HG03520 (cell line): Measurements from ENCODE around the gene USP48.
A peak's percentile ranks its signal among the peaks of the same experiment; 100 is the strongest.
"Not testable (repeated sequence)": the region's sequence is repeated elsewhere in the genome, so short reads cannot be mapped to it uniquely, and the experiment has no call there.

Source experiments
- ATAC-seq: cut with Tn5 transposase; IDR thresholded peaks from one replicate; pipeline ENCODE4 v1.9.1; 2021; ENCODE audit warnings: mild to moderate bottlenecking, moderate library complexity; ENCODE audit not compliant: unreplicated experiment

Gene USP48, protein sequence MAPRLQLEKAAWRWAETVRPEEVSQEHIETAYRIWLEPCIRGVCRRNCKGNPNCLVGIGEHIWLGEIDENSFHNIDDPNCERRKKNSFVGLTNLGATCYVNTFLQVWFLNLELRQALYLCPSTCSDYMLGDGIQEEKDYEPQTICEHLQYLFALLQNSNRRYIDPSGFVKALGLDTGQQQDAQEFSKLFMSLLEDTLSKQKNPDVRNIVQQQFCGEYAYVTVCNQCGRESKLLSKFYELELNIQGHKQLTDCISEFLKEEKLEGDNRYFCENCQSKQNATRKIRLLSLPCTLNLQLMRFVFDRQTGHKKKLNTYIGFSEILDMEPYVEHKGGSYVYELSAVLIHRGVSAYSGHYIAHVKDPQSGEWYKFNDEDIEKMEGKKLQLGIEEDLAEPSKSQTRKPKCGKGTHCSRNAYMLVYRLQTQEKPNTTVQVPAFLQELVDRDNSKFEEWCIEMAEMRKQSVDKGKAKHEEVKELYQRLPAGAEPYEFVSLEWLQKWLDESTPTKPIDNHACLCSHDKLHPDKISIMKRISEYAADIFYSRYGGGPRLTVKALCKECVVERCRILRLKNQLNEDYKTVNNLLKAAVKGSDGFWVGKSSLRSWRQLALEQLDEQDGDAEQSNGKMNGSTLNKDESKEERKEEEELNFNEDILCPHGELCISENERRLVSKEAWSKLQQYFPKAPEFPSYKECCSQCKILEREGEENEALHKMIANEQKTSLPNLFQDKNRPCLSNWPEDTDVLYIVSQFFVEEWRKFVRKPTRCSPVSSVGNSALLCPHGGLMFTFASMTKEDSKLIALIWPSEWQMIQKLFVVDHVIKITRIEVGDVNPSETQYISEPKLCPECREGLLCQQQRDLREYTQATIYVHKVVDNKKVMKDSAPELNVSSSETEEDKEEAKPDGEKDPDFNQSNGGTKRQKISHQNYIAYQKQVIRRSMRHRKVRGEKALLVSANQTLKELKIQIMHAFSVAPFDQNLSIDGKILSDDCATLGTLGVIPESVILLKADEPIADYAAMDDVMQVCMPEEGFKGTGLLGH

GRCh38 chr1:21782868-21783678 is at the start of gene USP48:
Gene USP48 (minus strand): TSS chr1:21783149. CDS start chr1:21782957, 192 bp downstream.
- peak; percentile 65 for ATAC-seq

DNA sequence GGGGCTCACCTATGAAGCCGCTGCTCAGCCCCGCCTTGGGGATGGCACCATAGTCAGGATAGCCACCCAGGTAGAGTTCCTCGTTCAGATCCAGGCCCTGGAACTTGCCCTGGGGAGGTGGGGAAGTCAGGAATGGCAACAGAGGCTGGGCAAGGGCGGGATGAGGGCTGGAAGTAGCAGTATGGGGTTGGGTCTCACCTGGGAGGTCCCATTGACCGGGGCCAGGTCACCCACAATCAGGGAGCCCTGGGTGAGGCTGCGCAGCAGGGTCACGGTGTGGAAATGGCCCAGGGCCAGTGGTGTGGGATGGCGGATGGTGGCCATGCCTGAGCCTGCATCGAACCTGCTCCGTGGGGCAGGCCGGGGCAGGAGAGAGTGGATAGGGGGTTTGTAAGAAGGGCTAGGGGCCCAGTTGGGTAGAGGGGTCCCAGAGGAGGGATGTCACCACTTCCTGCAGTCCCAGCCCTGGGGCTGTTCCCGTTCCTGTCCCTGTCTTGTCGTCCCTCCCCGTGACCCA is 48.6 kb upstream of the USP48 start:
- ATAC-seq = no peak

DNA sequence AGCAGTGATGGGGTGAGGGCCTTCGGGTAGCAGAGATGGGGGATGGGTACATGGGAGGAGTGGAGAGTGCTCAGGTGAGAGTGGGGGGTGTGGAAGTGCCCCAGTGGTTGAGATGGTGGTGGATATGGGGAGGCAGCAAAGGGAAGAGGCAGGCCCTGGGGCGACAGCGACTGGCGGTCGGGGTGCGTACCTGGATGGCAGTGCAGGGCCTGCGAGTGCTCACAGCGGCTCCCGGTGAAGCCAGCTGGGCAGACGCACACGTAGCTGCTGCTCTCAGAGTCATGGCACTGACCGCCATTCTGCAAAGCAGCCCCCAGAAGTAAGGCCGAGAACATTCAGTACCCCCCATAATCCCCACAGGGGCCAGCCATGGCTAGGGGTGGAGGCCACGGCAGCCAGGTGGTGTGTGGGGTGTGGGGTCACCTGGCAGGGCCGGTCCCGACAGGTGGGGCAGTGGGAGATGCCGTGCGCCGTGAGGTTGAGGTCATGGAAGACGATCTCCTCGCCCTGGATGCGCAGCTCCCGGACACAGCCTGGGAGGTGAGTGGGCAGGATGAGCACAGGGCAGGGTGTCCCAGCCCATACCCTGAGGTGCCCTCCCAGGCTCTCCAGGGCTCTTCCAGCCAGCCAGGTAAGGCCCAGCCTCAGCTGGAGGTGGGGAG is 48.0 kb upstream of the USP48 start:
- no peak for ATAC-seq

DNA sequence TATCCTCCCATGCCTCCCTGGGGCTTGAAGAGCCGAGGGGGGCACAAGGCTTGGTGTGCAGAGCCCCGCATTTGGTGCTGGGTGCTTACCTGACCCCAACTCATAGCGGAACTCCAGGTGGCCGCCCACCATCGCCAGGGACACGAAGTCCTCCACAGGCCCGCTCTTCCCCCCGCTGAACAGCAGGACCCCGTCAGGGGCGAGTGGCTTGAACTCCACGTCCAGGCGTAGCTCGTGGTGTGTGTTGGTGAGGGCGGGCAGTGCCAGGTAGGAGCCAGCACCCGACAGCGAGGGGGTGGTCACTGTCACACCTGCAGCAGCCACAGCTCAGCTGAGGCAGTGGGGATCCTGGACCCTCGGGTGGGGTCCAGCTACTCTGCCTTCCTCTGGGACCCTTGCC is 46.3 kb upstream of the USP48 start:
- ATAC-seq = no peak

GRCh38 chr1:21828506-21829210 is 45.7 kb upstream of the USP48 start:
- ATAC-seq = no peak

DNA sequence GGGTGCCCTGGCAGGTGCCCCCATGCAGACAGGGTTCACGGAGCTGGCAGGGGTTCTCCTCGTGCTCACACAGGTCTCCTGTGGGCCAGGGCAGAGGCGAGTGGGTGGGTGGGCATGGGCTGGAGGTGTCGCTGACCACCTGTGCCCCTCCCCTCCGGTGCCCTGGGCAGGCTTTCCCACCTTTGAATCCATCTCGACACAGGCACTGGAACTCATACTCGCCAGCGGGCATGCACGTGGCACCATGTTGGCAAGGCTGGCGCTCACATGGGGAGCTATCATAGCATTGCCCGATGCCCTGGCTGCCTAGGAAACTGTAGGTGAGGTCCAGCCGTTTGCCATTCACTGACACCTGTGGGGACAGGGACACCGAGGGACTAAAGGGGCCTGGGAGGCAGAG is 45.1 kb upstream of the USP48 start:
- no peak for ATAC-seq

DNA sequence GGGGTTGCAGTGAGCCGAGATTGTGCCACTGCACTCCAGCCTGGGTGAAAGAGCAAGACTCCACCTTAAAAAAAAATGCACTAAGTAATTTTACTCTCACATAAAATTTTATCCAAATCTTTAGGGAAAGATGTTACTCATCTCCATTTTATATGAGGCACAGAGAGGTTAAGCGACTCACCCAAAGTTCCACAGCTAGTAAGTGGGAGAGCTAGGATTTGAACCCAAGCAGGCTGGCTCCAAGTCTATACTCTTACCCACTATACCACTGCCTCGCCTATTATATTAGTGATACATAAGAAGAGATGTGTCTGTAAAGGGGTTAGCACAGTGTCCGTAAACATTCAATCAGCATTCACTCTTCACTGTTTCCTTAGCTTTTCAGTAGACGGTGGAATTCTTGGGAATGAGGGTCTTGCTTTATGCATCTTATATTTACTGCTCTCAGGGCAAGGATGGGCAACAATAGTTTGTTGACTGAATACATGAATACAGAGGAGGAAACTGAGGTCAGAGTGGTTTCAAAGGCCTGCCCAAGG is 44.3 kb upstream of the USP48 start:
- ATAC-seq = no peak

DNA sequence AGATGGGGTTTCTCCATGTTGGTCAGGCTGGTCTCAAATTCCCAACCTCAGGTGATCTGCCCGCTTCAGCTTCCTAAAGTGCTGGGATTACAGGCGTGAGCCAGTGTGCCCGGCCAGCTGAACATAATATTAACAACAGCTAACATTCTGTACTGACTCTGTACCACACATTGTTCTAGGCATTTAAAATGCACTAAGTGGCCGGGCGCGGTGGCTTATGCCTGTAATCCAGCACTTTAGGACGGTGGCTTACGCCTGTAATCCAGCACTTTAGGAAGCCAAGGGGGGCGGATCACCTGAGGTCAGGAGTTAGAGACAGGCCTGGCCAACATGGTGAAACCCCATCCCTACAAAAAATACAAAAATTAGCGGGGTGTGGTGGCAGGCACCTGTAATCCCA is 43.7 kb upstream of the USP48 start:
- not testable (repeated sequence) for ATAC-seq

- ATAC-seq = no peak
Measured at GRCh38 chr1:21825393-21825792, 42.4 kb upstream of the USP48 start.

- ATAC-seq = no peak
Measured at GRCh38 chr1:21824926-21825325, 42.0 kb upstream of the USP48 start.

DNA sequence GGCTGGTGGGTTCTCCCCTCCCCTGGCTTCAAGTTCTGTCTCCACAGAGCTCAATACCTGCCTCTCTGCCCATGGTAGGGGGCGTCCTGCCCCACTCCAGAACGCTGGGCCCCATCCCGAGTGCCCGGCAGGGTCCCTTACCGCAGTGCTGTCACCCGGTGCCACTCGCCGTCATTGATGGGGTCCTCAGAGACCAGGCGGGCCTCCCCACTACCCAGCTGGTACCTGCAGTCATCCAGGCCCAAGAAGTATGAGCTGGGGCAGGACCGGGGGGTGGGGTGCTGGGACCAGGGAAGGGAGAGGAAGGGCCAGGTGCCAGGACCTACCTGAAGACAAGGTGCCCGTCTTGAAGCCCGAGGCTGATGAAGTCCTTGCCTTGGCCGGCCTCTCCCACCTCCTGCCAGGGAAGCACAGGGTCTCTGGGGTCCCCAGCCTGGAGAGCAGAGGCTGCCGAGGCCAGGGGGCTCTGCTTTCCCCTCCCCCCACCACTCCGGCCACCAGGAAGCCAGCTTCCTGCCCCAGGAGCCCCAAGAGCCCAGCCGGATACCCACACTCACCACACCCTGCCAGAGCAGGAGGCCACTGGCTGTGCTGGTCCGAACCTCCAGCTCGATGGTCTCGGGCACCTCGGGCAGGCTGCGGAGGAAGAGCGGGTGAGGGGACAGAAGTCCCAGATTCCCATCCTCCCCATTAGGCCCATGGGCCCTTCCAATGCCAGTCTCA is 41.2 kb upstream of the USP48 start:
- ATAC-seq = no peak

GRCh38 chr1:21823206-21823979 is 40.4 kb upstream of the USP48 start:
- ATAC-seq = no peak

- ATAC-seq = no peak
Measured at GRCh38 chr1:21822349-21822748, 39.4 kb upstream of the USP48 start.

DNA sequence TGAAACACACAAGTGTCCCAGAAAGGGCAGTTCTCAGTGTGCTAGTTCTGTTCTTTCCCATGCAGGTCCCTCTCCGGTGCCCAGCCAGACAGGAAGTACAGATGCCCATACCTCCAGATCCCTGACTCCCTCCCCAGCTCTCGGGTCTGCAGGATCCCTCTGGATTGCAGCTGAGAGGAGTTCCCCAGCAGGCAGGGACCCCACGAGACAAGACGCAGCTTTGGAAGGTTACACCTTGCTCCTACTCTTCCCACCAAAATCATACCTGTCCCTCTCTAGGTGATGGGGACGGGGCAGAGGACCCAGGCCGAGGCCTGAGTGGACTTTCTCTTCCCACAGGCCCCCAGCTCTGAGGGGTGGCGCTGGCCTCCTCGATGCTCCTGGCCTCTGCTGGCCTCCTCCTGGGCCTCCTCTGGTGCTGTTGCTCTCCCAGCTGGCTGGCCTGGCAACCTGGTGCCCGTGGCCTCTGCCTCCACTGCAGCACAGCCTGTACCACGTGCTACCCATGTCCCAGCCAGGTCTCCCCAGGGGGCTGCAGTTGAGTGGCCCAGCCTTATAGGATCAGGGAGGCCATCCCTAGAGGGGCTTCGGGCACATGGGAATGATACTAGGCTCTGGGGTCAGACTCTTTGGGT is 38.6 kb upstream of the USP48 start:
- ATAC-seq = no peak

GRCh38 chr1:21820597-21821232 is 37.8 kb upstream of the USP48 start:
- no peak for ATAC-seq

DNA sequence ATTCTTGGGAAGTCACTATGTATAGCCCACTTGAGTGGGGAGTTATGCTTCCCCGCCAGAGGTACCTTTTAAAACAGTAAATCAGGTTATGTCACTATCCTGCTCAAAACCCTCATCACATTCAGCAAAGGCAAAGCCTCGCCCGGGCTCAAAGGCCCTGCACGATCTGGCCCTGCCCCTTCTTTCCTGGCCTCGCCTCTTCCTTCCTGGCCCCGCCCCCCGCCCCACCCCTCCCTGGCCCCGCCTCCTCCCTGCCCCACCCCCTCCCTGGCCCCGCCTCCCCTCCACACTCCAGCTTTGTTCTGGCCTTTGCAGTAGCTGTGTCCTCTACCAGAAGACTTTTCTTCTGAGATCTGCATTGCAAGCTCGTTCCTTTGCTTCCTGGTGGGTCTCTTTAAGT is 35.7 kb upstream of the USP48 start:
- no peak for ATAC-seq
